C4-2B (cell line): Measurements from ENCODE around the gene QKI.

Experiments used
- ZFX ChIP-seq: fragments of 450-650 bp; IDR thresholded peaks from 2 replicates; pipeline ENCODE4 v1.6.1; 2017
- TF ChIP-seq, protein P1 (sequence below): fragments of 450-650 bp; conservative IDR thresholded peaks from 2 replicates; pipeline ENCODE4 v1.5.1; 2017; ENCODE audit warnings: mild to moderate bottlenecking

DNA sequence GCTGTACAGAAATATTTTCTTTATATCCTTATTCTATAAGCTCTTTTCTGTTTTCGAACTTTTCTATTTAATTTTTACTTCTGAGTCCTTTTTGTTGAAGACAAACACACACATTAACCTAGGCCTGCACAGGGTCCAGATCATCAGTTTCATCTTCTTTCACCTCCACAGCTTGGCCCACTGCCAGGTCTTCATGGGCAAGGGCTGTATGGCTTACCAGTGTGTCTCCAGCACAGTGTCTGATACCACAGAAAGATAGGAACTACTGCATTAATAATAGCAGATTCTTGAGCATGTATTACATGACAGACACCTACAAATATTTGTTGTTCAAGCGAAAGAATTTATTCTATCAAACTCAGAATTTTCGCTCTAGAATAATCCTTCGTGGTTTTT is 24.4 kb downstream of the QKI start:
- TF ChIP-seq, protein P1, sequence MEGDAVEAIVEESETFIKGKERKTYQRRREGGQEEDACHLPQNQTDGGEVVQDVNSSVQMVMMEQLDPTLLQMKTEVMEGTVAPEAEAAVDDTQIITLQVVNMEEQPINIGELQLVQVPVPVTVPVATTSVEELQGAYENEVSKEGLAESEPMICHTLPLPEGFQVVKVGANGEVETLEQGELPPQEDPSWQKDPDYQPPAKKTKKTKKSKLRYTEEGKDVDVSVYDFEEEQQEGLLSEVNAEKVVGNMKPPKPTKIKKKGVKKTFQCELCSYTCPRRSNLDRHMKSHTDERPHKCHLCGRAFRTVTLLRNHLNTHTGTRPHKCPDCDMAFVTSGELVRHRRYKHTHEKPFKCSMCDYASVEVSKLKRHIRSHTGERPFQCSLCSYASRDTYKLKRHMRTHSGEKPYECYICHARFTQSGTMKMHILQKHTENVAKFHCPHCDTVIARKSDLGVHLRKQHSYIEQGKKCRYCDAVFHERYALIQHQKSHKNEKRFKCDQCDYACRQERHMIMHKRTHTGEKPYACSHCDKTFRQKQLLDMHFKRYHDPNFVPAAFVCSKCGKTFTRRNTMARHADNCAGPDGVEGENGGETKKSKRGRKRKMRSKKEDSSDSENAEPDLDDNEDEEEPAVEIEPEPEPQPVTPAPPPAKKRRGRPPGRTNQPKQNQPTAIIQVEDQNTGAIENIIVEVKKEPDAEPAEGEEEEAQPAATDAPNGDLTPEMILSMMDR: no peak
- TF ChIP-seq ZFX: no peak
